Mucosa of stomach (tissue), 1 donor: ENCODE results near the gene STX8.

ENCODE experiments used
- H3K27me3 ChIP-seq: one replicate; pipeline ENCODE4 v1.7.0; 2013; ENCODE audit warnings: mild to moderate bottlenecking, low read length; ENCODE audit not compliant: control insufficient read depth, insufficient read depth
- H3K36me3 ChIP-seq: one replicate; pipeline ENCODE4 v1.7.0; 2013; ENCODE audit warnings: low read length; ENCODE audit not compliant: control insufficient read depth, insufficient read depth
- H3K4me1 ChIP-seq: one replicate; pipeline ENCODE4 v1.7.0; 2013; ENCODE audit warnings: mild to moderate bottlenecking, low read length; ENCODE audit not compliant: control insufficient read depth, insufficient read depth
- H3K4me3 ChIP-seq: one replicate; pipeline ENCODE4 v1.7.0; 2013; ENCODE audit warnings: low read length
- H3K9ac ChIP-seq: one replicate; pipeline ENCODE4 v1.7.0; 2013; ENCODE audit warnings: mild to moderate bottlenecking, low read length, moderate library complexity
- H3K9me3 ChIP-seq: one replicate; pipeline ENCODE4 v1.7.0; 2013; ENCODE audit warnings: mild to moderate bottlenecking, low read length, moderate library complexity; ENCODE audit not compliant: control insufficient read depth
- donor health status: Pancreatic carcinoma.

STX8 gene

GRCh38 chr17:9479964-9480363, 95.7 kb downstream of the STX8 start:
- Histone ChIP-seq H3K9me3 (no peaks in the 10 kb centered on the region), H3K4me3 (no peak overlapping the region), H3K36me3 (no peaks in the 10 kb centered on the region), H3K4me1 (no peaks in the 10 kb centered on the region), H3K9ac (no peak overlapping the region), H3K27me3 (no peaks in the 10 kb centered on the region)

DNA sequence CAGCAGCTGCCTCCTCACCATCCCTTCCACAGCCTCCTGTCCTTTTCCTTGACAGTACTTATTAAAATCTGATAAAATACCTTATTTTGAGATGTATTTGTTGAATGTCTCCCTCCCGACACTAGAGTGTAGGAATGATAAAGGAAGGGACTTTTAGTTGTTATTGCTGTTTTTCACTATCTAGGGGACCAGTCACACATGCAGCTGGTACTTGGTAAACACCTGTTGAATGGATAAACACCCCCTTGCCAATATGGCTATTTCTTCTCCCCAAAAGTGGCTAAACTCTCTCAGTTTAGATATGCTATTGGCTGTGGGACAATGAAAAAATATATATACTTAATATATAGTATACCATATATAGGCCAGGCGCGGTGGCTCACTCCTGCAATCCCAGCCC, 96.7 kb downstream of the STX8 start:
- no peaks in the 10 kb centered on the region for H3K9me3 ChIP-seq
- H3K4me3 ChIP-seq = no peak overlapping the region
- no peak overlapping the region for H3K9ac ChIP-seq
- H3K27me3 ChIP-seq = no peaks in the 10 kb centered on the region
- no peaks in the 10 kb centered on the region for H3K4me1 ChIP-seq
- no peaks in the 10 kb centered on the region for H3K36me3 ChIP-seq

DNA sequence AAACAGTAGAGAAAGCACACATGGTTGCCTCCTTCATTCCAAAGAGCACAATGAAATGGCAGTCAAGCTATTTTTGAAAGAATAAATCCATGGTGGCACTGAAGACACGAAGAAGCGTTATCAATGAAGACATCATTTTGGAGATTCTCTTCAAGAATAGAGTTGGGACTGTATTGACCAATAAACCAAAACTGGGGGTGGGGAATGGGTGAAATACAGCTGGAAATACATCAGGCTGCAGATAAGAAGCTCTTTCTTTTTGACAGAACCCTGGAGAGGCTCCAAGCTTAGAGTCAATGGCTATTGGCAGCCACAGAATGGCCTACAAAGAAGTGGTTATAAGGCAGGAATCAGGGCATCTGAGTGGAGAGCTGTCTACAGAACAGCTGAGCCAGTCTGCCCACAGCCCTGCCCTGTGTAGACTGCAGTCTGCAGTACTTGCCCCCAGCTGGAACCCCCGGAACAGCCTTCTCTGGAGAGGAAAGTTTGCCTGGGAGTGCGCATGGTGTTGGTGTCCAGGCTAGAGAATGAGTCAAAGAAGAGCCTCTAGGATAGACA, 100.4 kb downstream of the STX8 start:
- Histone ChIP-seq H3K27me3 (no peaks in the 10 kb centered on the region), H3K9me3 (no peaks in the 10 kb centered on the region), H3K9ac (no peak overlapping the region)

DNA sequence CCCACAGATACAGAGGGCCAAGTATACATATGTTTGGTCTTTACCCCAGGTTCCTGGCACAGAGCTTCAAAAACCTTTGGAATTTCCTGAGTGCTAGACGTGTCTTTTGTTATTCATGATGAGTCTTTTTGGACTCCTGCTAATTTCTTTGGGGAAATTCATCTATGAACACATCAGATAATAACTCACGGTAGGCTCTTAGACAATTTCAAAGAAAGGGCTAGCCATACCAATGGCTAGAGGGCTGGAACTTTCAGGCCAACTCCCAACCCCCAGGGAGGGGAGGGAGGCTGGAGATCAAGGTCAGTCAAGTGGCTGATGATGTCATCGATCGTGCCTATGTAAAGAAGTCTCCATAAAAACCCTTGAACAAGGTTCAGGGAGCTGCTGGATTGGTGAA, 101.9 kb downstream of the STX8 start:
- no peaks in the 10 kb centered on the region for H3K9me3 ChIP-seq
- H3K27me3 ChIP-seq = no peaks in the 10 kb centered on the region
- H3K36me3 ChIP-seq = no peaks in the 10 kb centered on the region

More for the DNA sequence above, 100.4 kb downstream of the STX8 start:
- Histone ChIP-seq H3K4me1 (no peaks in the 10 kb centered on the region), H3K4me3 (no peak overlapping the region), H3K36me3 (no peaks in the 10 kb centered on the region)

DNA sequence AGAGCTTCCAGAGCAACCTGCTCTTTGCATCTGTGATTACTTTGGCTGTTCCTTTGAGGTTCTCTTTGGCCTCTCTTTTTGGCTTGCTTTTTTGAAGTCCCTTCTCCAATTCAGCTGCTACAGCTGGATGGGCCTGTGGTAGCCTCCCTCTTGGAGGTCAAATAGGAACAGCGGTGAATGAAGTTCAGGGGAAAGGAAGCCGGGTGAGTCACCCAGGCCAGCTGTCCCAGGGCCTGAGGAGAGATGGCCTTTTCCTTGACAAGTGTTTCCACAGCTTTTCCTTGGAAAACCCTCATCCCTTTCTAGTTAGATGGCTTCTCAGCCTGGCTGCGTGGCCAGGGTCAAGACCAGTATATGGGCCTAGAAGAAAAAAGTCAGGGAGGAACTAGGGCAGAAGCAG, 103.1 kb downstream of the STX8 start:
- Histone ChIP-seq H3K4me1 (no peaks in the 10 kb centered on the region), H3K9ac (no peak overlapping the region), H3K9me3 (no peaks in the 10 kb centered on the region), H3K27me3 (no peaks in the 10 kb centered on the region), H3K36me3 (no peaks in the 10 kb centered on the region), H3K4me3 (no peak overlapping the region)

More for the DNA sequence above, 101.9 kb downstream of the STX8 start:
- Histone ChIP-seq H3K4me3 (no peak overlapping the region), H3K9ac (no peak overlapping the region), H3K4me1 (no peaks in the 10 kb centered on the region)

DNA sequence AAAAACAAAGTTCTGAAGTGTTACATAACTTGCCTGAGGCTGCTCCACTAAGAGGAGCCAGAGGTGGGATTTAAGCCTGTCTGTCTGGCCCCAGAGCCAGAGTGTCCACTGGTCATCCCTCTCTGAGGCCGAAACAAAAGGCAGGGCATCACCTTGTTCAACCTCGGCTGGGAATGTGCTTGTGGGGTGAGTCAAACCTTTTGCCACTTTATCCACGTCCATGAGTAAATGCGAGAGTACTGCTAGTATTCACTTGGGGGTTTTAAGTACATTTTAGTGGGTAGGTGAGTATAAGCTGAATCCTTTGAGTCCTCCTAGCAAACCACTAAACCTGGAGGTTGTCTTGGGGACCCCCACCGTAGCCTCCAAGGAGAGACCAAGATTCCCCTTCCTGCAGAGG, 103.5 kb downstream of the STX8 start:
- Histone ChIP-seq H3K9ac (no peak overlapping the region), H3K27me3 (no peaks in the 10 kb centered on the region), H3K9me3 (no peaks in the 10 kb centered on the region), H3K4me1 (no peaks in the 10 kb centered on the region), H3K36me3 (no peaks in the 10 kb centered on the region), H3K4me3 (no peak overlapping the region)

DNA sequence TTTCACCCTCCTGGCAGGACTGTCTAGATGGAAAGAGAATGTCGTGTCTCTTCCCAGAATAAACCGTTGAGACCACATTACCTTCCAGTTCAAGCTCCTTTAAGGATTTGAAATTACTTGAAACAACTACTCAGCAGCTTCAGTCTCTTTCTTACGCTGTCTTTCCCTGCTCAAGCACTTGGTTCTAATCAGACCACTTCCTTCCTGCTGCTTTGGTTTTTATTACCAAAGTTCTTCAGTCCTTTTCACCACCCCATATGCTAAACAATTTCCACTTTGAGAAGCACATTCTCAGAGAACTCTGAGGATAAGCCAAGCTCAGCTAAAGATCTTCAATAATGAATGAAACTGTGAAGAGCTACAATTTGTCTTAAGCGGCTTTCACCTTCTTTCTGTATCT, 105.4 kb downstream of the STX8 start:
- Histone ChIP-seq H3K9me3 (no peaks in the 10 kb centered on the region), H3K27me3 (no peaks in the 10 kb centered on the region), H3K9ac (no peak overlapping the region), H3K4me3 (no peak overlapping the region), H3K4me1 (no peaks in the 10 kb centered on the region), H3K36me3 (no peaks in the 10 kb centered on the region)

GRCh38 chr17:9468937-9469336, 106.7 kb downstream of the STX8 start:
- Histone ChIP-seq H3K36me3 (no peaks in the 10 kb centered on the region), H3K9me3 (no peaks in the 10 kb centered on the region), H3K4me1 (no peaks in the 10 kb centered on the region), H3K27me3 (no peaks in the 10 kb centered on the region), H3K9ac (no peak overlapping the region), H3K4me3 (no peak overlapping the region)

DNA sequence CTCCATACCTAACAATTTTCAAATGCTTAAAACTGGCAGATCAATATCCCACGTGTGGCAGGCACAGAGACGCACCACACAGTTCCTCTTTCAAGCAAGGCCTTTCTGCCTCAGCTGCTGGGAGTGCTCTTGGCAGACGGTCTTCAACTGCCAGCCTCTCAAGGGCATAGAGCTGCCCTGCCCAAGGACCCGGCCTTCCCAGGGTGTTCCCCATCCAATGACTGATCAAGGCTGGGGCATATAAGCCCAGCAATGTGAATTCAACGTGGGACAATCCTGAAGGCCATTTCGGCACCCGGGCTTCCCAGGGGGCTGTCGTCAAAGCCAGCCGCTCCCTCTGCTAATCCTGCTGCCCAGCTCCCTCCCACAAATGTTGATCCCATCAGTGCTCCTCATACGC, 107.1 kb downstream of the STX8 start:
- H3K36me3 ChIP-seq = no peaks in the 10 kb centered on the region
- no peak overlapping the region for H3K9ac ChIP-seq
- no peaks in the 10 kb centered on the region for H3K27me3 ChIP-seq
- H3K4me3 ChIP-seq = no peak overlapping the region
- H3K9me3 ChIP-seq = no peaks in the 10 kb centered on the region
- peaks cover 1% of the 10 kb centered on the region for H3K4me1 ChIP-seq

DNA sequence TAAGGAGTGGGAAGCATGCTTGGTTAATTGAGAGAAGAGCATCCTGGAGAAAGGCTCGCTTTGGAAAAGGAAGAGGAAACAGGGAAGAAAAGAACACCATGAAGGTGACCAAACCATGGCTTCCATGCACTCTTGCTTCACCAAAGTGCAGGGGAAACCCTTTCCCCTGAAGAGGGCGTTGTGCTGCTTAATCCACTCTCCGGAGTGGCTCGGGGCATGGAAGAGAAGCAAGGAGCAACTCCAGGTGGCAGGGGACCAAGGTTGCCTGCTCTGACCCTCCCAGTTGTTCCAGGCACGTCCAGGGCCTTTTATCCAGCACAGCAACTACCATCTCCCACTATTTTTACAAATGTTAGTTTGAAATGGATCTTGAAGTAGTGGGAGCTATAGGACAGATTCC, 108.1 kb downstream of the STX8 start:
- no peaks in the 10 kb centered on the region for H3K27me3 ChIP-seq
- no peaks in the 10 kb centered on the region for H3K9me3 ChIP-seq
- peaks cover 10% of the 10 kb centered on the region for H3K4me1 ChIP-seq

GRCh38 chr17:9465210-9465921, 110.3 kb downstream of the STX8 start:
- Histone ChIP-seq H3K4me1 (peaks cover 10% of the 10 kb centered on the region), H3K36me3 (no peaks in the 10 kb centered on the region), H3K9ac (no peak overlapping the region), H3K4me3 (no peak overlapping the region), H3K27me3 (no peaks in the 10 kb centered on the region), H3K9me3 (no peaks in the 10 kb centered on the region)

More for the DNA sequence above, 108.1 kb downstream of the STX8 start:
- Histone ChIP-seq H3K36me3 (no peaks in the 10 kb centered on the region), H3K9ac (no peak overlapping the region), H3K4me3 (no peak overlapping the region)

DNA sequence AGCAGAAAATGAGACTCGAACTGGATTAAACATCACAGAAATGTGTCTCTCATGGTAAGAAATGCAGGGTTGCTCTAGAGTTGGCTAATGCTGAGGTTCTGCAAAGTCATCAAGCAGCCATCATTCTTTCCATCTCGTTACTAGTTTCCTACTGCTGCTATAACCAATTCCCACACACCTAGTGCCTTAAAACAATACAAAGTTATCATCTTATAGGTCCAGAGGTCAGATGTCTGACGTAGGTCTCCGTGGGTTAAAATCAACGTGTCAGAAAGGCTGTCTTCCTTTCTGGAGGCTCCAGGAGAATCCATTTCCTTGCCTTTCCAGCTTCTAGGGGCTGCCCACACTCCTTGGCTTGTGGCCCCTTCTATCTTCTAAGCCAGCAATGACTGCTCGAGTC, 118.6 kb downstream of the STX8 start:
- Histone ChIP-seq H3K27me3 (no peaks in the 10 kb centered on the region), H3K4me1 (no peaks in the 10 kb centered on the region), H3K9ac (no peak overlapping the region), H3K36me3 (no peaks in the 10 kb centered on the region), H3K4me3 (no peak overlapping the region), H3K9me3 (peaks cover 5% of the 10 kb centered on the region)
